ENCODE measurements around the gene SH3RF2. TPM values are rescaled to one million over a fixed set of nuclear protein-coding genes. Genes with fewer than 3 reads are reported as not detected.

SH3RF2 gene
- total and polyA plus RNA-seq, 2 experiments from 2014 or later = 35.1 to 35.4 TPM

DNA sequence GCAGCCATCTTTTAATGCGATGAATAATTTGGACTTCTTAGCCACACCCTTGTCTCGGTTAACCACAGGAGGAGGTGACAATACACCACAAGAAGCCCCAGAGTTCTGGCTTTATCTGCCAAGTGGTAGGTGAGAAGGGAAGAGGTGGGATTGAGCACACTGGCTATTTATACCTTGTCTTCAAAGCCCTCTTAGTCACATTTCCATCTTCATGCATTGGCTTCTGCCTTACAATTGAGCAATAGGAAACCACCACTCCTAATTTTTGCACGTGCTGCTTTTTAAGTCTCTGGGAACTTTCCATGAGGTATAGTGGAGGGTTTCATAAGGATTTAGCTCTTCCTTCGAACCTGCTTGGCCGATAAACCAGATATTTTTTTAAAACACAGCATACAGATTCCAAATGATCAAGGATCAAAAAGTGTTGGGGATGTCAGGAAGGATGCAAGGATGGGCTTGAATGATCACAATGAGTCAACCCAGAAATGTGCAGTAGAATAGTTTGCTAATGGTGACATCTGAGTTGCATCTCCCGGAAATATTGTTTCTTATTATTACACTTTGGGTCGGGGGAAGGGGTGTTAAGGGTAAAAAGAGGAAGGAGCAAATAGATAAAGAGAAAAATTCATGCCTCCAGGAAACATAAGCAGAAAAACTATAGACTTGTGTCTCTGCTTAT, 143.5 kb downstream of the SH3RF2 start:
- DNase-seq (ENCODE audit: low spot score) = no peak
- Histone ChIP-seq H4K20me1 (ENCODE audit: insufficient read depth, poor library complexity, severe bottlenecking) (no peaks in the 10 kb centered on the region), H3K9me2 (replicated peaks; ENCODE audit: insufficient read depth) (no peaks in the 10 kb centered on the region), H3K4me1 (ENCODE audit: insufficient read depth) (no peaks in the 10 kb centered on the region), H3K36me3 (replicated peaks; ENCODE audit: insufficient read depth, low read depth) (no peaks in the 10 kb centered on the region), H2AFZ (no peak overlapping the region), H3K27me3 (no peaks in the 10 kb centered on the region), H3K27ac (no peak overlapping the region), H3K79me2 (no peaks in the 10 kb centered on the region), H3K9me3 (ENCODE audit: low read depth) (no peaks in the 10 kb centered on the region), H3K4me2 (no peak overlapping the region), H3K4me3 (no peak overlapping the region)
- no peak for TF ChIP-seq EZH2 (IDR thresholded peaks at IDR 0.05; ENCODE audit: borderline replicate concordance)
- TF ChIP-seq EZH2phosphoT487 (IDR thresholded peaks at IDR 0.05; ENCODE audit: low read depth, severe bottlenecking, unreplicated experiment) = no peak
- TF ChIP-seq, protein P1, sequence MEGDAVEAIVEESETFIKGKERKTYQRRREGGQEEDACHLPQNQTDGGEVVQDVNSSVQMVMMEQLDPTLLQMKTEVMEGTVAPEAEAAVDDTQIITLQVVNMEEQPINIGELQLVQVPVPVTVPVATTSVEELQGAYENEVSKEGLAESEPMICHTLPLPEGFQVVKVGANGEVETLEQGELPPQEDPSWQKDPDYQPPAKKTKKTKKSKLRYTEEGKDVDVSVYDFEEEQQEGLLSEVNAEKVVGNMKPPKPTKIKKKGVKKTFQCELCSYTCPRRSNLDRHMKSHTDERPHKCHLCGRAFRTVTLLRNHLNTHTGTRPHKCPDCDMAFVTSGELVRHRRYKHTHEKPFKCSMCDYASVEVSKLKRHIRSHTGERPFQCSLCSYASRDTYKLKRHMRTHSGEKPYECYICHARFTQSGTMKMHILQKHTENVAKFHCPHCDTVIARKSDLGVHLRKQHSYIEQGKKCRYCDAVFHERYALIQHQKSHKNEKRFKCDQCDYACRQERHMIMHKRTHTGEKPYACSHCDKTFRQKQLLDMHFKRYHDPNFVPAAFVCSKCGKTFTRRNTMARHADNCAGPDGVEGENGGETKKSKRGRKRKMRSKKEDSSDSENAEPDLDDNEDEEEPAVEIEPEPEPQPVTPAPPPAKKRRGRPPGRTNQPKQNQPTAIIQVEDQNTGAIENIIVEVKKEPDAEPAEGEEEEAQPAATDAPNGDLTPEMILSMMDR (IDR thresholded peaks at IDR 0.05; ENCODE audit: poor library complexity) = no peak
- WGBS (ENCODE audit: low lambda C conversion rate, missing lambda C conversion rate) = 80% methylated on average over 7 of the region's 7 CpGs

- Histone ChIP-seq H3K79me2 (no peaks in the 10 kb centered on the region), H3K27me3 (no peaks in the 10 kb centered on the region), H2AFZ (no peak overlapping the region), H4K20me1 (ENCODE audit: insufficient read depth, poor library complexity, severe bottlenecking) (no peaks in the 10 kb centered on the region), H3K4me3 (no peak overlapping the region), H3K27ac (no peak overlapping the region), H3K36me3 (replicated peaks; ENCODE audit: insufficient read depth, low read depth) (no peaks in the 10 kb centered on the region), H3K9me2 (replicated peaks; ENCODE audit: insufficient read depth) (no peaks in the 10 kb centered on the region), H3K4me2 (no peak overlapping the region), H3K9me3 (ENCODE audit: low read depth) (no peaks in the 10 kb centered on the region), H3K4me1 (ENCODE audit: insufficient read depth) (no peaks in the 10 kb centered on the region)
- no peak for DNase-seq (ENCODE audit: low spot score)
- TF ChIP-seq EZH2phosphoT487 (IDR thresholded peaks at IDR 0.05; ENCODE audit: low read depth, severe bottlenecking, unreplicated experiment) (no peak), EZH2 (IDR thresholded peaks at IDR 0.05; ENCODE audit: borderline replicate concordance) (no peak)
- TF ChIP-seq, protein P1 (IDR thresholded peaks at IDR 0.05; ENCODE audit: poor library complexity) = no peak
- 75% methylated on average over 6 of the region's 6 CpGs for WGBS (ENCODE audit: low lambda C conversion rate, missing lambda C conversion rate)
Observed at GRCh38 chr5:146081556-146081955, 145.2 kb downstream of the SH3RF2 start.

GRCh38 chr5:146082798-146083197, 146.4 kb downstream of the SH3RF2 start:
- Histone ChIP-seq H3K4me3 (no peak overlapping the region), H3K79me2 (no peaks in the 10 kb centered on the region), H4K20me1 (ENCODE audit: insufficient read depth, poor library complexity, severe bottlenecking) (no peaks in the 10 kb centered on the region), H2AFZ (no peak overlapping the region), H3K36me3 (replicated peaks; ENCODE audit: insufficient read depth, low read depth) (no peaks in the 10 kb centered on the region), H3K27me3 (no peaks in the 10 kb centered on the region), H3K4me1 (ENCODE audit: insufficient read depth) (no peaks in the 10 kb centered on the region), H3K27ac (no peak overlapping the region), H3K9me2 (replicated peaks; ENCODE audit: insufficient read depth) (no peaks in the 10 kb centered on the region), H3K9me3 (ENCODE audit: low read depth) (no peaks in the 10 kb centered on the region), H3K4me2 (no peak overlapping the region)
- WGBS (ENCODE audit: low lambda C conversion rate, missing lambda C conversion rate) = 92% methylated on average over 3 of the region's 3 CpGs
- no peak for DNase-seq (ENCODE audit: low spot score)
- TF ChIP-seq EZH2 (IDR thresholded peaks at IDR 0.05; ENCODE audit: borderline replicate concordance) = no peak
- no peak for TF ChIP-seq EZH2phosphoT487 (IDR thresholded peaks at IDR 0.05; ENCODE audit: low read depth, severe bottlenecking, unreplicated experiment)
- TF ChIP-seq, protein P1 (IDR thresholded peaks at IDR 0.05; ENCODE audit: poor library complexity) = no peak
